SK-N-MC (cell line): ENCODE results near the gene TMEM147.

Experiments used
- DNase-seq: peaks from one replicate; pipeline ENCODE4 v3.0.0-alpha.2; 2011; ENCODE audit warnings: low read depth, low spot score
- H3K27ac ChIP-seq: fragments of 200-600 bp; sonication (generic); 2 replicates; pipeline ENCODE4 v1.5.1; 2016; ENCODE audit warnings: mixed run types
- H3K36me3 ChIP-seq: fragments of 200-600 bp; sonication (generic); 2 replicates; pipeline ENCODE4 v1.6.1; 2017; ENCODE audit warnings: antibody characterized with exemption, low read length, mixed read lengths; ENCODE audit not compliant: insufficient read depth
- H3K4me3 ChIP-seq: fragments of 200-600 bp; sonication (generic); 2 replicates; pipeline ENCODE4 v1.5.1; 2016
- H3K9ac ChIP-seq: fragments of 200-600 bp; sonication (generic); 2 replicates; pipeline ENCODE4 v1.8.0; 2017; ENCODE audit warnings: mixed run types, mixed read lengths; ENCODE audit not compliant: insufficient read length
- H3K9me3 ChIP-seq: fragments of 200-600 bp; sonication (generic); 2 replicates; pipeline ENCODE4 v1.6.1; 2017; ENCODE audit warnings: low read depth, mild to moderate bottlenecking, antibody characterized with exemption, low read length, moderate library complexity, mixed read lengths
- EZH2 ChIP-seq: fragments of 200-600 bp; sonication (generic); IDR thresholded peaks from one replicate; pipeline ENCODE4 v1.6.1; 2017; ENCODE audit warnings: antibody characterized with exemption
- FOXP2 ChIP-seq: optimal IDR thresholded peaks from 2 replicates; pipeline ENCODE3; 2011; ENCODE audit warnings: mild to moderate bottlenecking, moderate library complexity; ENCODE audit not compliant: insufficient read depth; ENCODE audit errors: extremely low read length, control extremely low read depth
- POLR2AphosphoS5 ChIP-seq: IDR thresholded peaks from 2 replicates; pipeline ENCODE4 v1.6.1; 2012; ENCODE audit warnings: mild to moderate bottlenecking, low read depth, low read length, borderline replicate concordance

The TMEM147 gene

GRCh38 chr19:35561436-35561835 is 16.0 kb downstream of the TMEM147 start:
- Histone ChIP-seq H3K4me3 (no peak overlapping the region), H3K36me3 (no peaks in the 10 kb centered on the region), H3K27ac (no peak overlapping the region), H3K9me3 (no peaks in the 10 kb centered on the region), H3K9ac (no peak overlapping the region)
- TF ChIP-seq POLR2AphosphoS5 (no peak), EZH2 (no peak), FOXP2 (no peak)
- DNase-seq: no peak

- TF ChIP-seq POLR2AphosphoS5: no peak
- no peak for TF ChIP-seq EZH2
- no peak for TF ChIP-seq FOXP2
- H3K4me3 ChIP-seq: no peak overlapping the region
- DNase-seq: no peak
- H3K9ac ChIP-seq: no peak overlapping the region
- H3K9me3 ChIP-seq: no peaks in the 10 kb centered on the region
- H3K27ac ChIP-seq: no peak overlapping the region
- H3K36me3 ChIP-seq: no peaks in the 10 kb centered on the region
Measured at GRCh38 chr19:35562336-35562735, 16.9 kb downstream of the TMEM147 start.

GRCh38 chr19:35562776-35563175 is 17.4 kb downstream of the TMEM147 start:
- no peaks in the 10 kb centered on the region for H3K36me3 ChIP-seq
- no peak for DNase-seq
- H3K27ac ChIP-seq: no peak overlapping the region
- TF ChIP-seq POLR2AphosphoS5 (no peak), FOXP2 (no peak)
- H3K9me3 ChIP-seq: no peaks in the 10 kb centered on the region
- H3K4me3 ChIP-seq: no peak overlapping the region
- H3K9ac ChIP-seq: no peak overlapping the region

GRCh38 chr19:35563207-35563829 is 17.9 kb downstream of the TMEM147 start, which contains the start of gene ATP4A:
TSS of gene ATP4A (minus strand) at chr19:35563658. CDS start at chr19:35563629, 29 bp downstream.
- TF ChIP-seq EZH2 (no peak), FOXP2 (no peak), POLR2AphosphoS5 (no peak)
- Histone ChIP-seq H3K27ac (no peak within 1 kb of the TSS), H3K9ac (no peak within 1 kb of the TSS), H3K4me3 (no peak within 1 kb of the TSS), H3K36me3 (no peaks in the 10 kb centered on the region), H3K9me3 (no peaks in the 10 kb centered on the region)
- no peak for DNase-seq

- Histone ChIP-seq H3K36me3 (no peaks in the 10 kb centered on the region), H3K4me3 (no peak overlapping the region), H3K9ac (no peak overlapping the region), H3K27ac (no peak overlapping the region), H3K9me3 (no peaks in the 10 kb centered on the region)
- DNase-seq: no peak
- no peak for TF ChIP-seq EZH2
- no peak for TF ChIP-seq FOXP2
- no peak for TF ChIP-seq POLR2AphosphoS5
Measured at GRCh38 chr19:35565016-35565856, 19.8 kb downstream of the TMEM147 start.

- Histone ChIP-seq H3K9me3 (no peaks in the 10 kb centered on the region), H3K4me3 (no peak overlapping the region), H3K36me3 (no peaks in the 10 kb centered on the region), H3K27ac (no peak overlapping the region), H3K9ac (no peak overlapping the region)
- no peak for DNase-seq
- no peak for TF ChIP-seq FOXP2
- TF ChIP-seq POLR2AphosphoS5: no peak
- no peak for TF ChIP-seq EZH2
Measured at GRCh38 chr19:35566738-35567137, 21.3 kb downstream of the TMEM147 start.

- no peaks in the 10 kb centered on the region for H3K9me3 ChIP-seq
- no peak for DNase-seq
- H3K27ac ChIP-seq: no peak overlapping the region
- H3K9ac ChIP-seq: no peak overlapping the region
- H3K4me3 ChIP-seq: no peak overlapping the region
- TF ChIP-seq FOXP2 (no peak), EZH2 (no peak), POLR2AphosphoS5 (no peak)
- no peaks in the 10 kb centered on the region for H3K36me3 ChIP-seq
Measured at GRCh38 chr19:35569281-35569781, 23.9 kb downstream of the TMEM147 start.

- H3K27ac ChIP-seq: no peak overlapping the region
- H3K9ac ChIP-seq: no peak overlapping the region
- DNase-seq: no peak
- no peaks in the 10 kb centered on the region for H3K9me3 ChIP-seq
- H3K36me3 ChIP-seq: no peaks in the 10 kb centered on the region
- TF ChIP-seq EZH2 (no peak), POLR2AphosphoS5 (no peak), FOXP2 (no peak)
- H3K4me3 ChIP-seq: no peak overlapping the region
Measured at GRCh38 chr19:35571406-35571965, 26.1 kb downstream of the TMEM147 start.
